Measurements from ENCODE around the gene MXRA7.
A peak's percentile ranks its signal among the peaks of the same experiment; 100 is the strongest.

Gene MXRA7

GRCh38 chr17:76735586-76736348 is 25.0 kb upstream of the MXRA7 start (continued):
- TF ChIP-seq ZNF10 (tag by site-specific recombination; IDR thresholded peaks at IDR 0.05) (no peak), YY1 (tag by site-specific recombination; IDR thresholded peaks at IDR 0.05) (no peak), KLF7 (tag by site-specific recombination; IDR thresholded peaks at IDR 0.05; ENCODE audit: borderline replicate concordance) (no peak), IKZF3 (tag by site-specific recombination; IDR thresholded peaks at IDR 0.05) (no peak), ZFP37 (tag by site-specific recombination; IDR thresholded peaks at IDR 0.05) (peak; percentile 85; the same call in 1 of the 2 replicates), SP7 (tag by site-specific recombination; IDR thresholded peaks at IDR 0.05) (peak; percentile 46; the same call in 1 of the 2 replicates), ZEB2 (tag by site-specific recombination; IDR thresholded peaks at IDR 0.05) (peak; percentile 76), ZNF701 (tag by site-specific recombination; IDR thresholded peaks at IDR 0.05) (no peak), ZNF292 (tag by site-specific recombination; IDR thresholded peaks at IDR 0.05; ENCODE audit: borderline replicate concordance, low read depth) (no peak), ZNF785 (tag by site-specific recombination; IDR thresholded peaks at IDR 0.05) (no peak), ZNF529 (tag by site-specific recombination; IDR thresholded peaks at IDR 0.05; ENCODE audit: insufficient replicate concordance) (no peak), ZNF114 (tag by site-specific recombination; IDR thresholded peaks at IDR 0.05) (no peak), ZNF391 (tag by site-specific recombination; IDR thresholded peaks at IDR 0.05; ENCODE audit: borderline replicate concordance, low read depth) (0 out of 2 replicates have a peak, but pooled peaks have one; percentile 30), ZNF664 (tag by site-specific recombination; IDR thresholded peaks at IDR 0.05) (no peak), ZNF510 (tag by site-specific recombination; IDR thresholded peaks at IDR 0.05; ENCODE audit: insufficient replicate concordance) (no peak)
- TF ChIP-seq, protein P1, sequence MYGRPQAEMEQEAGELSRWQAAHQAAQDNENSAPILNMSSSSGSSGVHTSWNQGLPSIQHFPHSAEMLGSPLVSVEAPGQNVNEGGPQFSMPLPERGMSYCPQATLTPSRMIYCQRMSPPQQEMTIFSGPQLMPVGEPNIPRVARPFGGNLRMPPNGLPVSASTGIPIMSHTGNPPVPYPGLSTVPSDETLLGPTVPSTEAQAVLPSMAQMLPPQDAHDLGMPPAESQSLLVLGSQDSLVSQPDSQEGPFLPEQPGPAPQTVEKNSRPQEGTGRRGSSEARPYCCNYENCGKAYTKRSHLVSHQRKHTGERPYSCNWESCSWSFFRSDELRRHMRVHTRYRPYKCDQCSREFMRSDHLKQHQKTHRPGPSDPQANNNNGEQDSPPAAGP (tag by site-specific recombination; IDR thresholded peaks at IDR 0.05), result 0 out of 2 replicates have a peak, but pooled peaks have one; percentile 71
- TF ChIP-seq, protein P2, sequence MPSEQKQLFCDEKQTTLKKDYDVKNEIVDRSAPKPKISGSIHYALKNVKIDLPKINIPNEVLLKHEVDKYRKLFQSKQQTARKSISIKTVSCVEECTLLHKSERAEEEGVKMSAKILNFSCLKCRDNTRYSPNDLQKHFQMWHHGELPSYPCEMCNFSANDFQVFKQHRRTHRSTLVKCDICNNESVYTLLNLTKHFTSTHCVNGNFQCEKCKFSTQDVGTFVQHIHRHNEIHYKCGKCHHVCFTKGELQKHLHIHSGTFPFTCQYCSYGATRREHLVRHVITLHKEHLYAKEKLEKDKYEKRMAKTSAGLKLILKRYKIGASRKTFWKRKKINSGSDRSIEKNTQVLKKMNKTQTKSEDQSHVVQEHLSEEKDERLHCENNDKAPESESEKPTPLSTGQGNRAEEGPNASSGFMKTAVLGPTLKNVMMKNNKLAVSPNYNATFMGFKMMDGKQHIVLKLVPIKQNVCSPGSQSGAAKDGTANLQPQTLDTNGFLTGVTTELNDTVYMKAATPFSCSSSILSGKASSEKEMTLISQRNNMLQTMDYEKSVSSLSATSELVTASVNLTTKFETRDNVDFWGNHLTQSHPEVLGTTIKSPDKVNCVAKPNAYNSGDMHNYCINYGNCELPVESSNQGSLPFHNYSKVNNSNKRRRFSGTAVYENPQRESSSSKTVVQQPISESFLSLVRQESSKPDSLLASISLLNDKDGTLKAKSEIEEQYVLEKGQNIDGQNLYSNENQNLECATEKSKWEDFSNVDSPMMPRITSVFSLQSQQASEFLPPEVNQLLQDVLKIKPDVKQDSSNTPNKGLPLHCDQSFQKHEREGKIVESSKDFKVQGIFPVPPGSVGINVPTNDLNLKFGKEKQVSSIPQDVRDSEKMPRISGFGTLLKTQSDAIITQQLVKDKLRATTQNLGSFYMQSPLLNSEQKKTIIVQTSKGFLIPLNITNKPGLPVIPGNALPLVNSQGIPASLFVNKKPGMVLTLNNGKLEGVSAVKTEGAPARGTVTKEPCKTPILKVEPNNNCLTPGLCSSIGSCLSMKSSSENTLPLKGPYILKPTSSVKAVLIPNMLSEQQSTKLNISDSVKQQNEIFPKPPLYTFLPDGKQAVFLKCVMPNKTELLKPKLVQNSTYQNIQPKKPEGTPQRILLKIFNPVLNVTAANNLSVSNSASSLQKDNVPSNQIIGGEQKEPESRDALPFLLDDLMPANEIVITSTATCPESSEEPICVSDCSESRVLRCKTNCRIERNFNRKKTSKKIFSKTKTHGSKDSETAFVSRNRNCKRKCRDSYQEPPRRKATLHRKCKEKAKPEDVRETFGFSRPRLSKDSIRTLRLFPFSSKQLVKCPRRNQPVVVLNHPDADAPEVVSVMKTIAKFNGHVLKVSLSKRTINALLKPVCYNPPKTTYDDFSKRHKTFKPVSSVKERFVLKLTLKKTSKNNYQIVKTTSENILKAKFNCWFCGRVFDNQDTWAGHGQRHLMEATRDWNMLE (tag by site-specific recombination; conservative IDR thresholded peaks at IDR 0.05; ENCODE audit: low read depth), result no peak
- TF ChIP-seq, protein P3, sequence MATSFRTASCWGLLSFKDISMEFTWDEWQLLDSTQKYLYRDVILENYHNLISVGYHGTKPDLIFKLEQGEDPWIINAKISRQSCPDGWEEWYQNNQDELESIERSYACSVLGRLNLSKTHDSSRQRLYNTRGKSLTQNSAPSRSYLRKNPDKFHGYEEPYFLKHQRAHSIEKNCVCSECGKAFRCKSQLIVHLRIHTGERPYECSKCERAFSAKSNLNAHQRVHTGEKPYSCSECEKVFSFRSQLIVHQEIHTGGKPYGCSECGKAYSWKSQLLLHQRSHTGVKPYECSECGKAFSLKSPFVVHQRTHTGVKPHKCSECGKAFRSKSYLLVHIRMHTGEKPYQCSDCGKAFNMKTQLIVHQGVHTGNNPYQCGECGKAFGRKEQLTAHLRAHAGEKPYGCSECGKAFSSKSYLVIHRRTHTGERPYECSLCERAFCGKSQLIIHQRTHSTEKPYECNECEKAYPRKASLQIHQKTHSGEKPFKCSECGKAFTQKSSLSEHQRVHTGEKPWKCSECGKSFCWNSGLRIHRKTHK (tag by site-specific recombination; IDR thresholded peaks at IDR 0.05), result no peak

DNA sequence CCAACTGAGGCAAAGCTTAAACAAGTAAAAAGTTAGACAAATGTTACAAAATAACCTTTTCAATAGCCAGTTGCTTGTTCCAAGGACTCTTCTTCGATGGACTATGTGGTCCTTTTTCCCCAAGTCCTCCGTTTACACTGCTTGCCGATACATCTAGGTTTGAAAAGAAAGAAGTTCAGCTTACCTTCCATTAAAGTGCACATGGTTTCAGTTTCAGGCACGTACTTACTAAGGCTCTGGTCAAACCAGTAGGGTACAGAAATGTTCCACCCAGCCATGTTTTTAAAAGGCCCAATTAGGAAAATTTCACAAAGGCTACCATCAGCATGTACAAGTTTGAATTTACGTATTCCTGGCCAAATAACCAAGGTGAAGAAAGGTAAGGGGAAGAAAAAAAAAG is 24.2 kb upstream of the MXRA7 start:
- Histone ChIP-seq H3K9me3 (ENCODE audit: control insufficient read depth, insufficient read depth, low read depth, low read length) (no peaks in the 10 kb centered on the region), H3K27ac (ENCODE audit: extremely low read depth, low read depth, low read length) (peak overlapping the region; percentile 11; the same call in 1 of the 2 replicates), H3K4me3 (ENCODE audit: low read depth, low read length) (peak overlapping the region; percentile 67), H3K36me3 (ENCODE audit: control insufficient read depth in 2 of 2, insufficient read depth in 1 of 2, low read length in 2 of 2) (peaks cover 40 to 59% of the 10 kb centered on the region in 2 experiments), H3K4me1 (ENCODE audit: control insufficient read depth, insufficient read depth, low read length) (peaks cover 15% of the 10 kb centered on the region)
- POLR2A ChIA-PET, result interaction anchor here (0.7 to 4.8 kb wide), 4 partner anchors 9 to 18 kb away, joined by 3 to 68 read pairs (median 6); partner anchors contain the start of genes JMJD6 and METTL23
- CTCF ChIA-PET, result interaction anchor here (0.6 to 2.0 kb wide), 6 partner anchors 8 to 234 kb away, joined by 3 to 6 read pairs (median 4); partner anchors contain the start of genes JMJD6 and METTL23
- TF ChIP-seq HOXC10 (CRISPR knock-in tag; IDR thresholded peaks at IDR 0.05) (no peak), ZNF223 (tag by site-specific recombination; IDR thresholded peaks at IDR 0.05) (no peak), ZNF2 (tag by site-specific recombination; IDR thresholded peaks at IDR 0.05) (peak; percentile 68; the same call in 1 of the 2 replicates), YY2 (tag by site-specific recombination; IDR thresholded peaks at IDR 0.05) (no peak), ZNF623 (tag by site-specific recombination; IDR thresholded peaks at IDR 0.05) (no peak), ZNF629 (tag by site-specific recombination; IDR thresholded peaks at IDR 0.05) (no peak)
- TF ChIP-seq, protein P2 (tag by site-specific recombination; conservative IDR thresholded peaks at IDR 0.05; ENCODE audit: low read depth), result no peak

Measured in HEK293 (cell line).